GM12878 (cell line): ENCODE results near the gene GARIN5A.

Experiments used
- ATF3 ChIP-seq: IDR thresholded peaks from 2 replicates; pipeline ENCODE4 v1.6.1; 2011; ENCODE audit warnings: low read depth, mild to moderate bottlenecking, low read length, moderate library complexity, borderline replicate concordance; ENCODE audit errors: extremely low read depth
- CBX3 ChIP-seq: fragments of 200-600 bp; sonication (generic); IDR thresholded peaks from 2 replicates; pipeline ENCODE4 v1.6.1; 2016; ENCODE audit warnings: low read depth, borderline replicate concordance
- CTCF ChIP-seq, 3 experiments: IDR thresholded peaks in 2 of 3; conservative IDR thresholded peaks in 1 of 3; 2 replicates each; pipeline ENCODE4 v1.5.1; 2011; ENCODE audit warnings: low read depth in 3 of 3, low read length in 3 of 3, mild to moderate bottlenecking in 3 of 3, control low read depth in 2 of 3, moderate library complexity in 2 of 3, inconsistent platforms in 1 of 3, mixed read lengths in 1 of 3; ENCODE audit not compliant: control insufficient read depth in 2 of 3, insufficient read depth in 1 of 3; ENCODE audit errors: extremely low read depth in 1 of 3
- EZH2 ChIP-seq: IDR thresholded peaks from 2 replicates; pipeline ENCODE4 v1.6.1; 2012; ENCODE audit warnings: low read depth, mild to moderate bottlenecking, control low read depth, inconsistent platforms, low read length, borderline replicate concordance; ENCODE audit not compliant: control insufficient read depth
- PKNOX1 ChIP-seq: fragments of 450-650 bp; IDR thresholded peaks from 2 replicates; pipeline ENCODE4 v1.6.1; 2016; ENCODE audit warnings: mild to moderate bottlenecking
- SIN3A ChIP-seq: IDR thresholded peaks from 2 replicates; pipeline ENCODE4 v1.6.1; 2012; ENCODE audit warnings: low read depth, low read length, improper control_type of control experiment
- ZNF274 ChIP-seq: IDR thresholded peaks from one replicate; pipeline ENCODE4 v1.8.0; 2011; ENCODE audit not compliant: insufficient read length, insufficient read depth

GRCh38 chr19:50480281-50481111 lies 3.8 kb upstream of the GARIN5A start:
- TF ChIP-seq EZH2 (no peak), ZNF274 (no peak), CBX3 (no peak), ATF3 (no peak), SIN3A (no peak), PKNOX1 (no peak), CTCF (IDR thresholded peaks at IDR 0.05 in 2 of 3, conservative IDR thresholded peaks at IDR 0.05 in 1 of 3; ENCODE audit: control insufficient read depth in 2 of 3, extremely low read depth in 1 of 3, insufficient read depth in 1 of 3, low read depth in 3 of 3, low read length in 3 of 3) (no peak)
